HEK293 (cell line): ENCODE results near the gene ARHGAP35.
A peak's percentile ranks its signal among the peaks of the same experiment; 100 is the strongest.

Source experiments
- GLIS2 ChIP-seq: fragments of 450-650 bp; formaldehyde crosslinking; IDR thresholded peaks from 2 replicates; pipeline ENCODE4 v1.5.1; 2016; ENCODE audit warnings: missing biosample characterization, missing genetic modification characterization
- OVOL3 ChIP-seq: fragments of 450-650 bp; formaldehyde crosslinking; IDR thresholded peaks from 2 replicates; pipeline ENCODE4 v1.5.1; 2016; ENCODE audit warnings: missing biosample characterization, missing genetic modification characterization
- PATZ1 ChIP-seq: fragments of 450-650 bp; formaldehyde crosslinking; IDR thresholded peaks from 2 replicates; pipeline ENCODE4 v1.5.1; 2016; ENCODE audit warnings: missing biosample characterization, missing genetic modification characterization
- SP3 ChIP-seq: fragments of 450-650 bp; formaldehyde crosslinking; IDR thresholded peaks from 2 replicates; pipeline ENCODE4 v1.5.1; 2016; ENCODE audit warnings: missing biosample characterization, missing genetic modification characterization
- TSHZ1 ChIP-seq: fragments of 450-650 bp; formaldehyde crosslinking; IDR thresholded peaks from 2 replicates; pipeline ENCODE4 v1.5.1; 2016; ENCODE audit warnings: missing biosample characterization, missing genetic modification characterization, borderline replicate concordance
- ZBTB17 ChIP-seq: fragments of 450-650 bp; formaldehyde crosslinking; IDR thresholded peaks from 2 replicates; pipeline ENCODE4 v1.5.1; 2016; ENCODE audit warnings: missing biosample characterization, missing genetic modification characterization
- ZNF157 ChIP-seq: fragments of 450-650 bp; formaldehyde crosslinking; IDR thresholded peaks from 2 replicates; pipeline ENCODE4 v1.5.1; 2016; ENCODE audit warnings: missing biosample characterization, missing genetic modification characterization
- ZNF324 ChIP-seq: fragments of 450-650 bp; formaldehyde crosslinking; IDR thresholded peaks from 2 replicates; pipeline ENCODE4 v1.5.1; 2016; ENCODE audit warnings: missing biosample characterization, missing genetic modification characterization
- ZNF394 ChIP-seq: fragments of 450-650 bp; formaldehyde crosslinking; IDR thresholded peaks from 2 replicates; pipeline ENCODE4 v1.5.1; 2016; ENCODE audit warnings: missing biosample characterization, missing genetic modification characterization, mild to moderate bottlenecking, moderate library complexity, borderline replicate concordance
- ZNF398 ChIP-seq: fragments of 450-650 bp; formaldehyde crosslinking; IDR thresholded peaks from 2 replicates; pipeline ENCODE4 v1.5.1; 2017; ENCODE audit warnings: missing biosample characterization, missing genetic modification characterization
- ZNF501 ChIP-seq: fragments of 450-650 bp; formaldehyde crosslinking; IDR thresholded peaks from 2 replicates; pipeline ENCODE4 v1.5.1; 2016; ENCODE audit warnings: missing biosample characterization, missing genetic modification characterization
- ZNF529 ChIP-seq: fragments of 450-650 bp; formaldehyde crosslinking; IDR thresholded peaks from 2 replicates; pipeline ENCODE4 v1.5.1; 2017; ENCODE audit warnings: missing genetic modification characterization, missing biosample characterization; ENCODE audit not compliant: insufficient replicate concordance
- ZNF561 ChIP-seq: fragments of 450-650 bp; IDR thresholded peaks from 2 replicates; pipeline ENCODE4 v1.5.1; 2018; ENCODE audit warnings: missing biosample characterization, missing genetic modification characterization, borderline replicate concordance
- ZNF600 ChIP-seq: fragments of 450-650 bp; formaldehyde crosslinking; IDR thresholded peaks from 2 replicates; pipeline ENCODE4 v1.5.1; 2016; ENCODE audit warnings: missing biosample characterization, missing genetic modification characterization
- ZNF629 ChIP-seq: fragments of 450-650 bp; formaldehyde crosslinking; IDR thresholded peaks from 2 replicates; pipeline ENCODE4 v1.5.1; 2017; ENCODE audit warnings: missing biosample characterization, missing genetic modification characterization
- ZNF76 ChIP-seq: fragments of 450-650 bp; formaldehyde crosslinking; IDR thresholded peaks from 2 replicates; pipeline ENCODE4; 2016; ENCODE audit warnings: low read depth, missing biosample characterization, missing genetic modification characterization, borderline replicate concordance
- ZXDB ChIP-seq: fragments of 450-650 bp; formaldehyde crosslinking; IDR thresholded peaks from 2 replicates; pipeline ENCODE4 v1.5.1; 2016; ENCODE audit warnings: missing biosample characterization, missing genetic modification characterization
- TF ChIP-seq, protein P1 (sequence below): fragments of 450-650 bp; formaldehyde crosslinking; IDR thresholded peaks from 2 replicates; pipeline ENCODE4 v1.5.1; 2016; ENCODE audit warnings: missing biosample characterization, missing genetic modification characterization
- TF ChIP-seq, protein P2 (sequence below): fragments of 450-650 bp; formaldehyde crosslinking; IDR thresholded peaks from 2 replicates; pipeline ENCODE4 v1.5.1; 2016; ENCODE audit warnings: missing biosample characterization, missing genetic modification characterization, borderline replicate concordance
- TF ChIP-seq, protein P3 (sequence below): fragments of 450-650 bp; formaldehyde crosslinking; conservative IDR thresholded peaks from 2 replicates; pipeline ENCODE4 v1.5.1; 2016; ENCODE audit warnings: low read depth, missing biosample characterization, missing genetic modification characterization

Gene ARHGAP35

DNA sequence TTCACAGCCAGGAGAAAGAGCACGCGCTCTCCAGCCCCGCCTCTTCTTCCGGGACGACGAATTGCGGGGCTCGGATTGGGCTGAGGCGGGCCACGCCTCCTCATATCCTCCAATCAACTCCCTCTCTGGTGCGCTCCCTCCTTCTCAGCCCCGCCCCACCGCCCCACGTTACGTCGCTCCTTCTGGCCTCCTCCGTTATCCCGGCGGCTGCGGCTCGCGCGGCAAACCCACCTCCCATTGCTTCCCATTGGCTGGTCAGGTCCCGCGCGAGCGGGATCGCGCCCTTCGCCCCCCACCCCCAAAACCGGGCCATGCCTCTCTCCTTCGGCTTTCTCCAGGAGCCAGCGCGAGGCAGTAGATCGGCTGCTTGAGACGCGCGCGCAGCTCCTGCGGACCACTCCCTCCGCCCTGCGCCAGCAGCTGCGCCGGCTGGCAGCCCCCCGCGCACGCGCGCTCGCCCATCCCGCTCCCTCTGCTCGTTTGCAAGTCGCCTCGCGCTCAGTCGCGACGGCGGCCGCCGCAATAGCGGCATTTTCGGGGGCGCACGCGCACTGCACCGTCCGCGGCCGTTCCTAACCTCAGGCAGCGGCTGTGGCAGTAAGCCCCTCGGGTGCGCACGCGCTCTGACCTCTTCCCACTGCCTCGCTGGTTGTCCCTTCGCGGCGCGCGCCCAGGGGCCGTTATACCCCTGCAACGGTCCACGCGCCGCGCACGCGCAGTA lies 512 bp upstream of the ARHGAP35 start (continued):
- TF ChIP-seq PATZ1 (tag by site-specific recombination) = peak; percentile 94
- peak; percentile 64; the same call in 1 of the 2 replicates for TF ChIP-seq ZNF501
- TF ChIP-seq, protein P1, sequence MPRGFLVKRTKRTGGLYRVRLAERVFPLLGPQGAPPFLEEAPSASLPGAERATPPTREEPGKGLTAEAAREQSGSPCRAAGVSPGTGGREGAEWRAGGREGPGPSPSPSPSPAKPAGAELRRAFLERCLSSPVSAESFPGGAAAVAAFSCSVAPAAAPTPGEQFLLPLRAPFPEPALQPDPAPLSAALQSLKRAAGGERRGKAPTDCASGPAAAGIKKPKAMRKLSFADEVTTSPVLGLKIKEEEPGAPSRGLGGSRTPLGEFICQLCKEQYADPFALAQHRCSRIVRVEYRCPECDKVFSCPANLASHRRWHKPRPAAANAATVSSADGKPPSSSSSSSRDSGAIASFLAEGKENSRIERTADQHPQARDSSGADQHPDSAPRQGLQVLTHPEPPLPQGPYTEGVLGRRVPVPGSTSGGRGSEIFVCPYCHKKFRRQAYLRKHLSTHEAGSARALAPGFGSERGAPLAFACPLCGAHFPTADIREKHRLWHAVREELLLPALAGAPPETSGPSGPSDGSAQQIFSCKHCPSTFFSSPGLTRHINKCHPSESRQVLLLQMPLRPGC (tag by site-specific recombination) = 0 out of 2 replicates have a peak, but pooled peaks have one; percentile 18
- peak; percentile 38; the same call in 1 of the 2 replicates for TF ChIP-seq ZNF76 (tag by site-specific recombination)
- peak; percentile 73 for TF ChIP-seq GLIS2 (tag by site-specific recombination)
- TF ChIP-seq ZNF529 (tag by site-specific recombination) = no peak
- peak; percentile 90 for TF ChIP-seq ZBTB17 (tag by site-specific recombination)
- peak; percentile 13; the same call in 1 of the 2 replicates for TF ChIP-seq TSHZ1 (tag by site-specific recombination)
- TF ChIP-seq ZNF398 (tag by site-specific recombination) = peak; percentile 76
- TF ChIP-seq SP3 (tag by site-specific recombination) = peak; percentile 97
- TF ChIP-seq ZNF629 = peak; percentile 44; the same call in 1 of the 2 replicates
- TF ChIP-seq ZXDB (tag by site-specific recombination) = peak; percentile 98
- TF ChIP-seq, protein P2, sequence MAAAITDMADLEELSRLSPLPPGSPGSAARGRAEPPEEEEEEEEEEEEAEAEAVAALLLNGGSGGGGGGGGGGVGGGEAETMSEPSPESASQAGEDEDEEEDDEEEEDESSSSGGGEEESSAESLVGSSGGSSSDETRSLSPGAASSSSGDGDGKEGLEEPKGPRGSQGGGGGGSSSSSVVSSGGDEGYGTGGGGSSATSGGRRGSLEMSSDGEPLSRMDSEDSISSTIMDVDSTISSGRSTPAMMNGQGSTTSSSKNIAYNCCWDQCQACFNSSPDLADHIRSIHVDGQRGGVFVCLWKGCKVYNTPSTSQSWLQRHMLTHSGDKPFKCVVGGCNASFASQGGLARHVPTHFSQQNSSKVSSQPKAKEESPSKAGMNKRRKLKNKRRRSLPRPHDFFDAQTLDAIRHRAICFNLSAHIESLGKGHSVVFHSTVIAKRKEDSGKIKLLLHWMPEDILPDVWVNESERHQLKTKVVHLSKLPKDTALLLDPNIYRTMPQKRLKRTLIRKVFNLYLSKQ (tag by site-specific recombination) = no peak
- TF ChIP-seq ZNF600 (tag by site-specific recombination) = no peak
- TF ChIP-seq ZNF157 = no peak
- 0 out of 2 replicates have a peak, but pooled peaks have one; percentile 10 for TF ChIP-seq ZNF394 (tag by site-specific recombination)
- TF ChIP-seq OVOL3 (tag by site-specific recombination) = peak; percentile 87
- TF ChIP-seq, protein P3, sequence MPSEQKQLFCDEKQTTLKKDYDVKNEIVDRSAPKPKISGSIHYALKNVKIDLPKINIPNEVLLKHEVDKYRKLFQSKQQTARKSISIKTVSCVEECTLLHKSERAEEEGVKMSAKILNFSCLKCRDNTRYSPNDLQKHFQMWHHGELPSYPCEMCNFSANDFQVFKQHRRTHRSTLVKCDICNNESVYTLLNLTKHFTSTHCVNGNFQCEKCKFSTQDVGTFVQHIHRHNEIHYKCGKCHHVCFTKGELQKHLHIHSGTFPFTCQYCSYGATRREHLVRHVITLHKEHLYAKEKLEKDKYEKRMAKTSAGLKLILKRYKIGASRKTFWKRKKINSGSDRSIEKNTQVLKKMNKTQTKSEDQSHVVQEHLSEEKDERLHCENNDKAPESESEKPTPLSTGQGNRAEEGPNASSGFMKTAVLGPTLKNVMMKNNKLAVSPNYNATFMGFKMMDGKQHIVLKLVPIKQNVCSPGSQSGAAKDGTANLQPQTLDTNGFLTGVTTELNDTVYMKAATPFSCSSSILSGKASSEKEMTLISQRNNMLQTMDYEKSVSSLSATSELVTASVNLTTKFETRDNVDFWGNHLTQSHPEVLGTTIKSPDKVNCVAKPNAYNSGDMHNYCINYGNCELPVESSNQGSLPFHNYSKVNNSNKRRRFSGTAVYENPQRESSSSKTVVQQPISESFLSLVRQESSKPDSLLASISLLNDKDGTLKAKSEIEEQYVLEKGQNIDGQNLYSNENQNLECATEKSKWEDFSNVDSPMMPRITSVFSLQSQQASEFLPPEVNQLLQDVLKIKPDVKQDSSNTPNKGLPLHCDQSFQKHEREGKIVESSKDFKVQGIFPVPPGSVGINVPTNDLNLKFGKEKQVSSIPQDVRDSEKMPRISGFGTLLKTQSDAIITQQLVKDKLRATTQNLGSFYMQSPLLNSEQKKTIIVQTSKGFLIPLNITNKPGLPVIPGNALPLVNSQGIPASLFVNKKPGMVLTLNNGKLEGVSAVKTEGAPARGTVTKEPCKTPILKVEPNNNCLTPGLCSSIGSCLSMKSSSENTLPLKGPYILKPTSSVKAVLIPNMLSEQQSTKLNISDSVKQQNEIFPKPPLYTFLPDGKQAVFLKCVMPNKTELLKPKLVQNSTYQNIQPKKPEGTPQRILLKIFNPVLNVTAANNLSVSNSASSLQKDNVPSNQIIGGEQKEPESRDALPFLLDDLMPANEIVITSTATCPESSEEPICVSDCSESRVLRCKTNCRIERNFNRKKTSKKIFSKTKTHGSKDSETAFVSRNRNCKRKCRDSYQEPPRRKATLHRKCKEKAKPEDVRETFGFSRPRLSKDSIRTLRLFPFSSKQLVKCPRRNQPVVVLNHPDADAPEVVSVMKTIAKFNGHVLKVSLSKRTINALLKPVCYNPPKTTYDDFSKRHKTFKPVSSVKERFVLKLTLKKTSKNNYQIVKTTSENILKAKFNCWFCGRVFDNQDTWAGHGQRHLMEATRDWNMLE (tag by site-specific recombination) = no peak
- 0 out of 2 replicates have a peak, but pooled peaks have one; percentile 32 for TF ChIP-seq ZNF324 (tag by site-specific recombination)
- peak; percentile 80; the same call in 1 of the 2 replicates for TF ChIP-seq ZNF561
